Measurements from ENCODE around the gene ZC3H6.
"Not testable (repeated sequence)": the region's sequence is repeated elsewhere in the genome, so short reads cannot be mapped to it uniquely, and the experiment has no call there.

Gene ZC3H6

DNA sequence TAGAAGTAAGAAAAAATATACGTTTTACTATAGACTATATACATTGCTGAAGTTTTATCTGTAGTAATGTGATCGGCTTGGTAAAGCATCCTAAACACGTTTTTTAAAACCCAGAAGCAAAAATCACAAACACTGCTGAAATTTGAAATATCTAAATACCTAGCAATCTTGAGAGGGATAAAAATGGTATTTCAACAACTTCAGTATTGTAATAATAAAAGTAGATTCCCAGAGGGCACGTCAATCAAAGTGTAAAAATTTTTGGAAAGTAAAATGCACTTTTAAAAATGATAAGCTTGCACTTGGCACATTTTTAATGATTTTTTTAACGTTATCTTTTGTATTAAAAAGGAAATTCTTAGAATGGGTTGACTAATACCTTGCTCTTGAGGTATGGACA lies 1.6 kb downstream of the ZC3H6 start:
- DNase-seq, result no peak

DNA sequence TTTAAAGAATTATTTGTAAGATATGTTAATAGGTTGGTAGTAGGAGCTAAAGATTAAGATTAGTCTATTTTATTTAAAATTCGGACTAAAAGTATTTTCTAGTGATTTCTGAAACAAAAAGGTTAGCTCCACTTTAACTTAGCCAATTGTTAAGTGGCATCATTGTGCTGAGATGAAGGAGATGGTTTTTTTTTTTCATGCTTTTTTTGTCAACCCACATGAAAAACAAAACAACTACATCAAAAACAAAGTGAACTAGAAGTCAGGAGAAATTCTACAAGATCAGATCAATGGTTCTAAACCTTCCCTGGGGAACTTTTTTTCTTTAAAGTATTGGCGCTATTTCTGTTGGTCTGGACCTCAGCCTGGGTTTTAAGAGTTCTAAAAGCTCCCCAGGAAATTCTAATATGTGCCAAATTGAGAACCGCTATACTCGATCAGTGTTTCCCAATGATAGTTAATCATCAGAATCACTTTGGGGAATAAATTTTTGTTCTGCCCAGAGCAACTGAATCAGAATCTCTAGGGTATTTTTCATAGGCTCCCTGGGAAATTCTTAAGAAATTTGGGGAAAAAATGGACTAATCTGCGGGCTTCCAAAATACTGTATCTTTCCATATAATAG lies 2.3 kb downstream of the ZC3H6 start:
- DNase-seq, result peak in 3 of 6 experiments; percentile 31 to 52 (median 47)

DNA sequence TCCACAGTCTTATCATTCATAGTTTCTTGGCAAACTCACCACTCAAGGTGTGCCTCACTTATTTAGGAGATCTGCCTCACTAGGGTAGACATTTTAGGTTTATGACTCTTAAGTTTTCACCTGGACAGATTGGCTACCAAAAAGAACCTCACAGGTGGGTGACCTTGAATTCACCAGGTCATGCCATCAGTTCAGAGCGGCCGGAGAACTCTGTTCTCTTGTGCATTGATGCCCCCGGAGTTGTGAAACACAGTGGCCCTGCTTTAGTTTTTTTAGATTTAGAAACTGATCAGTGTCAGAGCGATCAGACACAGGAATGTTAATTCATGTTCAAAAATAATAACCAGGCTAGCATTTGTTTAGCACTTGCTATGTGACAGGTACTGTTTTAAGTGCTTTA lies 6.7 kb downstream of the ZC3H6 start:
- not testable (repeated sequence) for DNase-seq

DNA sequence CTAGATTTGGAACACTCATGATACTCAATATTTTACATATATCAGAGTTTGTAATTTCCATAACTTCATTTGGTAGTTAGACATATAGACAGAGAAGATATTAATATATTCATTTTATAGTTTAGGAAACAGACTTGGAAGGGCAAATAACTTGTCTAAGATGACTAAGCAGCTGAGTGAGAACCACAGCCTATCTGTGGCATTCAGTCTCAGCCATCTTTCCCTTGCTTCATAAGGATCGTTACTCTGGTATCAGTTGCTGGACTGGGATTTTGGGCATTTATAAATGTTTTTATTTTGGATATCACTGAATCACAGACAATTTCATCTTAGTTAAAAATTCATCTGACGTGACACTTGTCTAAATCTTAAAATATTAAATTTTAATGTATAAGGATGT lies 8.1 kb downstream of the ZC3H6 start:
- DNase-seq, result not testable (repeated sequence)

DNA sequence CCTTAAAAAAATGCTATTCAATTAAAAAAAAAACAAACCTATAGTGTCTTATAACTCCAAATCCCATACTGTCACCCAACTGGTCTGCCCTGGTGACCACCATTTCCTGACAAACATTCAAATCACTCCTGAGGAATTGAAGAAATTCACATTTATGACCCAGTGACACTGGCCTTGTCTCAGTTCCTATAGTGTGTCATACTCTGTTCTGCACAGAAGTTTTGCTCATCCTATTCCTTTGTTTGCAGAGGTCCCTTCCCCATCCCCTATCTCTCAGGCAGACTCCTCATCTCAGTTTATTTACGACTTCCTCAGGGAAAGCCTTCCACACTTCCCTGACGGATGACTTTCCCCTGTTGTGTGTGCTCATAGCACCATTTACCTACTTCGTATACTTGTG lies 14.7 kb downstream of the ZC3H6 start:
- no peak for DNase-seq

DNA sequence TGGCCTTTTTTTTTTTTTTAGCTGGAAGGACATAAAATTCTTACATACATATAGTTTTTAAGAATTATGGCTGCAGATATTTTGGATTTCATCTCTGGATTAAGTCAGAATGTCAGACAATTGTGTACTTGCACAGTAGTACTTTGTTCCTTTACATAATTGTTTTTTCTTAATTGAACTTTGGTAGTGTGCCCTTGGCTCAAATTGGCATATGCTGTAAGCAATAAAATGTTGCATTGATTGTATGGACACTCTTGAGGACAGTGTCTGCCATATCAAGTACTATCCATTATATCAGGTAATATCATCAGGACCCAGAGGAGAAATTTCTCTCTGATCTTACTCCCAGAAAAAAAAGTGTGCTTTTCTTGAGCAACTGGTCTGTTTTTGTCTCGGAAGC lies 15.3 kb downstream of the ZC3H6 start:
- no peak for DNase-seq

DNA sequence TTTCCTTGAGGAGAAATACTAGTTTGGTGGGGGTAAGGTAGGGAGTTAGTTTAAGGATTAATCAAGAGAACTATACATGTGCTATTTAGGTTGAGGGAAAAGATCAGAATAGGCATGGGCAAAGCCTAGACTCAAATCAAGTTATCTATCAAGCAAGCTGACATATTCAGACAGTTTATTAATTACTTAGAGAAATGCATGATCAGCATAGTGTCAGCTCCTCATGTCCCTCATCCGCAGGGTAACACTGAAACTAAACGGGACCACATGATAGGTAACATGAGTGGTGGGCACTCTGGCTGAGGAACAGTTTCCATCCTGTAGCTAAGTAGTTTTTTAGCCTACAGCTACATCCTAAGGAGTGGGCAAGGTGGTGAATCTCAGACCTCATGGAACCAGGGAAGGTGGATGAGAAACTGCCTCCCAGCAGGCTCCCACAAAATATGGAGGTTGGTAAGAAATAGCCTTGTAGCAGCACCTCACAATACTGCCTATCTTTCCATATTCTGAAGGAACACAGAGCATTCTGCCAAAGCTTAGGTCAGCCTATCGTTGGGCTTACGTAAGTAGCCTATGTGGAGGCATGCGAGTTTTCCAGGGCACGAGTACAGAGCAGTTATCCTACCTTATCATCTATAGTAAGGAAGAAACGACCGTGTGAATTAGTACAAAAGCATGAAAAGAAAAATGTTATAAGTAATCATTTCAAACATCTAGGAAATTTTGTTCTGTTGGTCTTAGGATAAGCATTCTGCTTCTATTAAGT lies 18.4 kb downstream of the ZC3H6 start:
- DNase-seq, result no peak

DNA sequence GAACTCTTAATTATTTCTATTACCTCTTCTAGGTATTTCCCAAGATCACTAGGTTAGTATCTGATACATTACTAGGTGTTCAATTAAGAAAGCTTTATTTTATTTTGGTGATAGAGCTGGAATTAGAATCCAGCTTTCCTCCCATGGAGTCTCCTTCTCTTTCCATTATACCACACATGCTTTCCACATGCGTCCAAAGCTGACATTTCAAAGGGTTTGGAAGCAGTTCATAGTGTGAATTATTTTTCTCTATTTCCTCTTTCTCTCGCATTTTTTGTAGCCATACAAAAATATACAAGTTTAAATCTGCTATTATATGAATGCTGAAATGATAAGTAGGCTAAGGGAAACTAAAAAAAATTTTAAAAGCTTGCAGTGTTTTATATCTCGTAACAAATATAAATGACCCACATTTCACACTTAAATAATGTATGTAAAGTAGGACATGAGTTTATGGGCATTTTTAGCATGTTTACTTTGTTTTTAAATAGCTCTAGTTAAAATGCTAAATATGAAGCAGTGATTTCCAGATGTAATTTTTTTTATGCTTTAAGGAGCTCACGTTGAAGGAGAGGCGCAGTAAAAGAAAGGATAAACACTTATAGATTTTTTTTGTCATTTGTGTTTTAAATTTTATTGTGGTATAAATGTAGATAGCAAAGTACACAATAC lies 20.1 kb downstream of the ZC3H6 start:
- DNase-seq, result no peak

DNA sequence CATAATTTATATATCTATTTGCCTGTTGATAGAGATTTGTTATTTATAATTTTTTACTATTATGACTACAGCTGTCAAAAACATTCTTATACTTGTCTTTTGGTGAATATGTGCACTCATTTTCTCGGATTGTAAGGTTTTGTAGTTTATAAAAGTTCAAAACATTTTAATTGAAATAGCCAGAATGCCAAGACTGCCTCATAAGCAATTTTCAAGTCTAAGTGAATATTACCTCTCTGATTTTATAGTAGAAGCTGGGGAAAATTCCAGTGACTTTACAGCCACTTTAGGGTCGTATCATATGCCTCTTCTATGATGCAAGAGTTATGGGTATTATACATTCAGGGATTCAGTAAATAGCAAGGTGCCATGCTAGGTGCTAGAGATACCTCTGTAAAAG lies 21.0 kb downstream of the ZC3H6 start:
- no peak for DNase-seq

DNA sequence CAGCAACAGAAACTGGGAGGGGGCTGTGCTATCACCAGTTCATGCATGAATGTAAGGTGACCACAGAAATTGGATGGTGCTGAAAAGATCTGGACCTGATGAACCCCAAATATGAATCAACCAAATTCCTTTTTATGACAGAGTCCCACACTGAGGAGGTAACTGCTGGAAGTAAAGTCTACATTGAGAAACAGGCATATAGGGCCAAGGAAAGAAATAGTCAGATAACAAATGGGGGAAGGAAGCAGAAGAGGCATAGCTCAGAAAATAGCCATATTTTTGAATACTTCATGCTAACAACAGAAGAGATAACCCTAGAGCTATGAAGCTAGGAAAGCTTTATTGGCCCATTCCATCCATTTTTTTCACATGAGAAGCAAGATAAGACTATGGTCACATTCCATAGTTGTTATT lies 25.8 kb downstream of the ZC3H6 start:
- DNase-seq, result no peak

DNA sequence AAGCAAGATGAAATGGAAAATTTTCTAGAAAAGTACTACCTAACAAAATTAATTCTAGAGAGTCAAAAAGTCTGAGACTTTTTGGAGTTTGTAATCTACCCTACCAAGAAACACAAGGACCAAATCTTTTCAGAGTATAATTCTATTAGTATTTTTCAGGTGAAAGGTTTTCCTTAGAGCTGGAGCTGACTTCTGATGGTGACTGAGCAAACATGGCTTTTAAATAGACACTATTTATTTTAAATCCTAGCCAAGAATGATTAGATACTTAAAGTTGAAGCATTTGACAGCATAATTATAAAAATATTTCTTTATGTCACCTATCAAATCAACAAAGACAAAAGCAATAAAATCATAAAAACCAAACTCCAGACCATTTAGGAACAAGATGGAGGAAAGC lies 26.6 kb downstream of the ZC3H6 start:
- no peak for DNase-seq

DNA sequence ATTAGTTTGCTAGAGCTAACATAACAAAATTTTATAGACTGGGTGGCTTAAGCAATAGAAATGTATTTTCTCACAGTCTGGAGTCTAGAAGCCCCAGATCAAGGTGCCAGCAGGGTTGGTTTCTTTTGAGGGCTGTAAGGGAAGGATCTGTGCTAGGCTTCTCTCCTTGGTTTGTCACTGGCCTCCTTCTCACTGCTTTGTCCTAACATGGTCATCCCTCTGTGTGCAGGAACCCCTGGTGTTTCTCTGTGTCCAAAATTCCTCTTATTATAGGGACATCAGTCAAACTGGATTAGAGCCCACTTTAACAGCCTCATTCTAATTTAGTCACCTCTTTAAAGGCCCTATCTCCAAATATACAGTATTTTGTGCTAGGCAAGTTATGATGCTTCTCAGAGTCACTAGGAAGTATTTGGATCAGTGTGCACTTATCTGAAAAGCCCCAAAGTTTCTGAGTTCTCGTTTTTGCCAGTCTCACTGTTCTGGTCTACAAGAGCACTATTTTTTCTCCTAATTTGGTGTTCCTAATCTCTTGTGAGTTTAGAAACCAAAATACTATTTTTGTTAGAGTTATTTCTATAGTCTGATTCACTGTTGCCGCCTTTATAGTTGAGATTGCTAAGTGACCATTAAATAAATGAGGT lies 29.0 kb downstream of the ZC3H6 start:
- no peak for DNase-seq

DNA sequence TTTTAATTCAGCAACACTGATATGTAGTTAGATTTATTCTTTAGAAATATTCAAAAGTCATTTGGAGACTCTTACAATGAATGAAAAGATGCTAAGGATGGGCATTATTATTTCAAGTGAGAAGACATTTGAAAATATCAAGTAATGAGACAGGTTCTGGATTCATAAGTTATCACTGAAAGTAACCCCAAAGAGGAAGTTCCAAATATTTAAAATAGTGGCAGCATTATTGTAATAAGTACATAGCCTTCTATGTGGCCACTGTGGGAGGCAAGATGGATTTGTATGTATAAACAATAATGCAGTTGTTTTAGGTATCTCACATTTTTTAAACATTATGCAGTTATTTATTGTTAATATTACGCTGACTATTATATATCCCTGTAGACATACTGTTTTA lies 29.7 kb downstream of the ZC3H6 start:
- no peak for DNase-seq

DNA sequence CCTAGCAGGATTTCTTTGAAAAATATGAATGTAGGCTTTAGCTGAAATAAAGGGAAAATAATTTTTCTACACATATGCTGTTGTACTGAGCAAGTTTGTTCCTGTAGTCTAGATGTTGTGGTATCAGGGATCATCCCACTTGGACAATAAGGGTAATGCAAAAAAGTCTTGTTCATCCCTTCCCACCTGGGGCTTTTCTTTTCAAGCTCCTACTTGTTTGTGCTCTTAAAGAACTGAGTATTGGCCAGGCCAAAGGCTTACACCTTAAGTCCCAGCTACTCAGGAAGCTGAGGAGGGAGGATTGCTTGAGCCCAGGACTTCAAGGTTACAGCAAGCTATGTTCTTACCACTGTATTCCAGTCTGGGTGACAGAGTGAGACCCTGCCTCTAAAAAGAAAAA lies 35.5 kb downstream of the ZC3H6 start:
- no peak for DNase-seq

DNA sequence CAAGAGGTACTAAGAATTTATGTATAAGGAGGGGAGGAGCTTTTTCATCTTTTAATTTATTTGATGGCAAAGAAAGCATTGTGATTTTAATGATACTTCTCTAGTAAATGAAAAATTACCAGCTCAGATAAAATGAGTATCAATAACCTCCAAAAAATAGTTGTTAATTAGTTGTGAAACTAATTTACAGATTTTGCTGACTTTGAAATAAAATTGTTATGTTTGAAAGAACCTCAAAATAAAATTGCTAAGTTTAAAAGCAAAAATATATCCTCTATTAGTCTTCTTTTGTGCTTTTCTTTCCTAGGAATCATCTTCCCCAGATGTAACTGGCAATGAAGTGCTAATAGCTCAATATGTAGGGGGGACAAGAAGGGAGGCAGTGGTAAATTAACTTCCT lies 36.5 kb downstream of the ZC3H6 start:
- no peak for DNase-seq

DNA sequence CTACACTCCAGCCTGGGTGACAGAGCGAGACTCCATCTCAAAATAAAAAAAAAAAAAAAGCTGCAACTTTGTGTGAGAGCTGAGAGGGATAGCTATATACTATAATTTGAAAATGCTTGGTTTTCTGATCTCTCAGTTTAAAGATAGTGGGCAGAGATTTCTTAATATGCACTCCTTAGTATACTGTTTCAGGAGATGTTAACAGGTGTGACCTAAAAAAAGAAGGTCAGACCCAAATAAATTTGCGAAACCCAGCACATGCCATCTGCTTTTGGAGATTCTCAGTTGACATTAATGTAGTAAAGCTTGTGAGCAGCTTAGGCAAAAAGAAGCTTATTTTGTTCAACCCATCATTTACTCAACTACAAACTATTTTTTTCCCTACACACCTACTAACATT lies 37.4 kb downstream of the ZC3H6 start:
- DNase-seq, result no peak

DNA sequence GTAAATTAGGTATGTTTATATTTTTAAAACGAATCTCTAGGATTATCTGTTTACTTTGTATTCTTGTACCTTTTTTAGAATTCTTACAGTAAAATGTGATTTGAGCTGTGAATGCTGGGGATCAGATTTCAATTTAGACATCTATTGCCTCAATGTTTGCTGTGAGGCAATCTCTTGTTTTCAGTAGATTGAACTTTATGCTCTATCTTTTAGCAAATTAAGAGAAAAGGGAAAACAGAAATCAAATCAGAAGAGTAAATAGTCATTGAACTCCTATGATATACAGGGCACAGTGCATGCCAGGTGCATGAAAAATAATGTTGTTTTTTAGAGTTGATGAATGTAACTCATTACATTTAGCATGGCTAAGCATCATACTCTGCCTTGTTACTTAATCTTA lies 39.5 kb downstream of the ZC3H6 start:
- DNase-seq, result no peak

DNA sequence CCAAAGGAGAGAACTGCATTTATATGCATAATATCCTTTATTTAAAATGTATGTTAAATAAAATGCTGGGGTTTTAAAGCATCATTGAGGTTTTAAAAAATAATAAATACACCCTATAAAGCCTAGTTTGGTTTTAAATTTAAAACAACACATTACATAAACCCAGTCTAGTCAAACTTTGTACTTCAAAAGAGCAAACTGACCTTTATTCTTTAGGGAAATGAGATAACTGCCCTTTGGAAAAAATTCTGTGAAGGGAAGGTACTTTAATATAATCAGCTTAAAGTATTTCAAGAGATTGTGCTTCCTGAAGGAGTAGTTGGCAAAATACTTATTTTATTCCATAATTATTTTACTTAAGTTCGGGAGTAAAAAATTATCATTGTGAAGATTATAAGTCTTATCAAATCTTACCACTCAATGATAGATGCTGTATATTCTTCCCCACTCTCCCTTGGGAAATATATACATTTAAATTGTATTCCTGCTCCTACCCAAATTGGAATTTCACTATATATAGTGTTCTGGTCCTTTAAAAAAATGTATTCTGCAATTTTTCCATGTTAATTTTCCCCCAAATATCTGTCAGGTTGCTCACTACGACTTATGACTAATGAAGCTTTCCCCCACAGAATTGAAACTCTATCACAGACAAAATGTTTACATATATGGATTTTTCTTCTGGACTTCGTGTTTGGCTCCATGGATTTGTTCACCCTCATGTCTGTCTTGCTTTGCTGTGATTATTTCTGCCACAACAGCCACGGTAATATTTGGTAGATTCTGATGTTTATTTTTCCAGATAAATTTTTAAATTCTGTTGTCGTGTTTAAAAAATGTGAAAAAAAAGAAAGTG lies 42.1 kb downstream of the ZC3H6 start:
- DNase-seq, result no peak

DNA sequence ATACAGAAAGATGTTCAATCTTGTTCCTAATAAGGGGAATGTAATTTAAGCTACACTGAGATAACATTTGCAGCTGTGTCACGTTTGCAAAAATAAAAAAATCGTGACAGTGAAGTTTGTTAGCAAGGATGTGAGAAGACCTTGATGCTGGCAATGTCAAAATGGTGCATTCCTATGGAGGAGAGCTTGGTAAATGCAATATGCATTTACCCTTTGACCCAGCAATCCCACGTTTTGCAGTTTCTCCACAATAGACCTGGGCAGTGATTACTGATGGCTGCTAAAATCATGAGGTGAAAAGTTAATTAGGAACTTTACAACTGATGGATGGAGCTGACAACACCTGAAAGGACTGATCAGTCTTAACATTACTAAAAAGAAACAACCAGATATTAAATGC lies 43.1 kb downstream of the ZC3H6 start:
- no peak for DNase-seq

DNA sequence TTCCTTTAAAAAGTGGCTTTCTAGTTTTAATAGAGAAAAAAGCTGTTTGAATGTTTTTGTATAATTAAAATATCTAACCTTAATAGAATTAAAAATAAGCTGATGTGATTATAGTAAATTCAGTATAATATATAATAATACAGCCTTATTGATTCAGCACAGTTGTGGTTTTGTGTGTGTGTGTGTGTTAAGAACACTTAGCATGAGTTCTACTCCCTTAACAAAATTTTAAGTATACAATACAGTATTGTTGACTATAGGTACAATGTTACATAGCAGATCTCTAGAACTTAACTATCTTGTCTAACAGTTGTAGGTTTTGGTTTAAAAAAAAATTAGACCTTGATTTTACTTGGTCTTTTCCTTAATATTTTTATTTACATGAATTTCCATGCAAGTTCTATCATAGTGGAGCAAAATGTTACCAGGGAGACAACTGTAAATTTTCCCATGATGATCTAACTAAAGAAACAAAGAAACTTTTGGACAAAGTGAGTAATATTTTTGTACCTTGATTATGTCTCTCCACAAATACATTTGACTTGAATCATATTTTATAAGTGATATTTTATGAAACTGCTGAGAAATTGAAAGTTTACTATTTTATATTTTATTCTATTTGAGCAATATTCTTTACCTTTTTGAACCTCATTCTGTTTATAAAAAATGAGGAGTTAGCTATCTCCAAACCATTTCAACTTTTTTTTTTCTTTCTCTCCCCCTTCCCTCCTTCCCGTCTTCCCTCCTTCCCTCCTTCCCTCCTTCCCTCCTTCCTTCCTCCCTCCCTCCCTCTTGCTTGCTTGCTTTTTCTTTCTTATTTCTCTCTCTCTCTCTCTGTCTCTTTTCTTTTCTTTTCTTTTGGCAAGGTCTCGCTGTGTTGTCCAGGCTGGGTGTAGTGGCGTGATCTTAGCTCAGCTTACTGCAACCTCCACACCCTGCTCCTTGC lies 46.3 kb downstream of the ZC3H6 start:
- DNase-seq, result no peak

DNA sequence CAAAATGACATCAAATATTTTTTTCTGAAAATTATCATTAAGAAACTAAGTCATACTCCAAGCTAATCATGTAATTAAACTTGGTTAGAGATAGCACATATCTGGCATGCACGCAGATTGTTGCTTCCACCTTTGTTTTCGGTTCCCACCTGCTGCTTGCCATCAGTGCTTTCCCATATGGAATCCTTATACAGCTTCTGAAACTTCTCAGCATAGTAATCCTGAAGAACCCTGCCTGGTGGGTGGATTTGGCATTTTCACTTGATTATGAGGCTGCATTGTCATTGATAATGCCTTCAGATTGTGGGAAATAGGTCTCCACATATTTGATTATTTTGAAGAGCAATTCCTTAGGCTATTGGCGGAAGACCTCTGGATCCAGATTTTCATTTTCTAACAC lies 47.5 kb downstream of the ZC3H6 start:
- no peak for DNase-seq
